HepG2 (cell line): ENCODE results near the gene LENEP. TPM values are rescaled to one million over a fixed set of nuclear protein-coding genes. Genes with fewer than 3 reads are reported as not detected.
A peak's percentile ranks its signal among the peaks of the same experiment; 100 is the strongest.

Experiments used
- ESRRA ChIP-seq: sonication (generic); formaldehyde crosslinking; IDR thresholded peaks from 2 replicates; pipeline ENCODE4 v1.5.1; 2020; ENCODE audit warnings: mild to moderate bottlenecking, low read depth, missing genetic modification reagents
- FOSL2 ChIP-seq: sonication (generic); formaldehyde crosslinking; IDR thresholded peaks from 2 replicates; pipeline ENCODE4 v1.4.0; 2020; ENCODE audit warnings: missing genetic modification reagents
- HMG20B ChIP-seq: conservative IDR thresholded peaks from 2 replicates; pipeline ENCODE4 v1.6.1; 2016; ENCODE audit warnings: missing genetic modification reagents, missing compliant biosample characterization
- HNRNPLL ChIP-seq: fragments of 200-400 bp; formaldehyde crosslinking; IDR thresholded peaks from 2 replicates; pipeline ENCODE4 v1.6.1; 2017; ENCODE audit warnings: mild to moderate bottlenecking, low read depth, low read length; ENCODE audit not compliant: poor library complexity, severe bottlenecking
- LCORL ChIP-seq, 2 experiments: fragments of 450-650 bp in 1 of 2; sonication (generic) in 1 of 2; formaldehyde crosslinking in 1 of 2; IDR thresholded peaks; 2 replicates each; pipeline versions ENCODE4 v1.5.0 to v1.6.1; 2017 to 2020; ENCODE audit warnings: antibody characterized with exemption in 1 of 2, missing genetic modification reagents in 1 of 2
- NFATC3 ChIP-seq: sonication (generic); formaldehyde crosslinking; IDR thresholded peaks from 2 replicates; pipeline ENCODE4 v1.5.1; 2020; ENCODE audit warnings: mild to moderate bottlenecking, missing genetic modification reagents
- ONECUT2 ChIP-seq: sonication (generic); formaldehyde crosslinking; IDR thresholded peaks from 2 replicates; pipeline ENCODE4 v1.4.0; 2020; ENCODE audit warnings: missing genetic modification reagents
- RFX5 ChIP-seq: IDR thresholded peaks from 2 replicates; pipeline ENCODE4 v1.6.1; 2011; ENCODE audit warnings: low read depth, low read length, improper control_type of control experiment
- SRF ChIP-seq: IDR thresholded peaks from 2 replicates; pipeline ENCODE4 v1.6.1; 2011; ENCODE audit warnings: mild to moderate bottlenecking, low read depth, low read length, moderate library complexity
- TCF12 ChIP-seq, 2 experiments: fragments of 450-650 bp in 1 of 2; sonication (generic) in 1 of 2; formaldehyde crosslinking in 1 of 2; IDR thresholded peaks; 2 replicates each; pipeline versions ENCODE4 v1.6.1 to v1.8.0; 2017 to 2022; ENCODE audit warnings: antibody characterized with exemption in 1 of 2, mild to moderate bottlenecking in 1 of 2, missing genetic modification reagents in 1 of 2, moderate library complexity in 1 of 2
- ZFYVE20 ChIP-seq: sonication (generic); formaldehyde crosslinking; IDR thresholded peaks from 2 replicates; pipeline ENCODE4 v1.8.0; 2023; ENCODE audit warnings: low read depth, mild to moderate bottlenecking, moderate library complexity, missing genetic modification reagents, borderline replicate concordance
- ZNF331 ChIP-seq: sonication (generic); formaldehyde crosslinking; IDR thresholded peaks from 2 replicates; pipeline ENCODE4 v1.4.0; 2020; ENCODE audit warnings: missing genetic modification reagents
- ZNF577 ChIP-seq: sonication (generic); formaldehyde crosslinking; IDR thresholded peaks from 2 replicates; pipeline ENCODE4 v1.4.0; 2020; ENCODE audit warnings: mild to moderate bottlenecking, low read depth, missing genetic modification reagents, borderline replicate concordance
- ZNF598 ChIP-seq: sonication (generic); formaldehyde crosslinking; IDR thresholded peaks from 2 replicates; pipeline ENCODE4 v1.5.1; 2020; ENCODE audit warnings: mild to moderate bottlenecking, missing genetic modification reagents, borderline replicate concordance
- ZNF619 ChIP-seq: sonication (generic); formaldehyde crosslinking; IDR thresholded peaks from 2 replicates; pipeline ENCODE4 v1.4.0; 2020; ENCODE audit warnings: mild to moderate bottlenecking, missing genetic modification reagents
- ZNF790 ChIP-seq: sonication (generic); formaldehyde crosslinking; IDR thresholded peaks from 2 replicates; pipeline ENCODE4 v1.8.0; 2022; ENCODE audit warnings: missing genetic modification reagents, mild to moderate bottlenecking, borderline replicate concordance
- ZNF879 ChIP-seq: sonication (generic); formaldehyde crosslinking; IDR thresholded peaks from 2 replicates; pipeline ENCODE4 v1.8.1; 2023; ENCODE audit warnings: missing genetic modification reagents
- polyA plus RNA-seq, 8 experiments: library from polyadenylated mRNA; depleted of rRNA in 3 of 8; stranded (reverse) in 7 of 8; unstranded in 1 of 8; fragments of >200 nt; fragmentation: Illumina TruSeq in 4 of 8; extraction: Trizol in 4 of 8; gene quantifications; 2 replicates each; pipeline versions ENCODE4 v1.2.1 to v1.2.3, GENCODE V29; 2011 to 2016; ENCODE audit warnings: low read depth in 4 of 8, missing spikeins in 1 of 8, mixed read lengths in 1 of 8; ENCODE audit not compliant: insufficient read depth in 1 of 8
- total RNA-seq, 5 experiments: library from RNA; depleted of rRNA; stranded (reverse); fragments of >200 nt; fragmentation: Illumina TruSeq; extraction: Trizol; gene quantifications; 2 replicates each; pipeline ENCODE4 v1.2.3, GENCODE V29; 2016; ENCODE audit warnings: low read depth in 1 of 5
- TF ChIP-seq, protein P1 (sequence below): sonication (generic); formaldehyde crosslinking; IDR thresholded peaks from 2 replicates; pipeline ENCODE4 v1.4.0; 2020; ENCODE audit warnings: missing genetic modification reagents
- TF ChIP-seq, protein P2 (sequence below): IDR thresholded peaks from 2 replicates; pipeline ENCODE4 v1.6.1; 2018; ENCODE audit warnings: missing genetic modification reagents, mild to moderate bottlenecking, missing compliant biosample characterization
- TF ChIP-seq, protein P3 (sequence below): sonication (generic); formaldehyde crosslinking; IDR thresholded peaks from 2 replicates; pipeline ENCODE4 v1.5.0; 2020; ENCODE audit warnings: mild to moderate bottlenecking, missing genetic modification reagents, moderate library complexity
- TF ChIP-seq, protein P4 (sequence below): sonication (generic); formaldehyde crosslinking; IDR thresholded peaks from 2 replicates; pipeline ENCODE4 v1.8.0; 2022; ENCODE audit warnings: missing genetic modification reagents, mild to moderate bottlenecking, borderline replicate concordance

The LENEP gene
- total and polyA plus RNA-seq, 2 of the 13 experiments (the other 11 are each of a cell fraction or from before 2014, with no cell fraction given) = 0.29 TPM; not detected in 1

DNA sequence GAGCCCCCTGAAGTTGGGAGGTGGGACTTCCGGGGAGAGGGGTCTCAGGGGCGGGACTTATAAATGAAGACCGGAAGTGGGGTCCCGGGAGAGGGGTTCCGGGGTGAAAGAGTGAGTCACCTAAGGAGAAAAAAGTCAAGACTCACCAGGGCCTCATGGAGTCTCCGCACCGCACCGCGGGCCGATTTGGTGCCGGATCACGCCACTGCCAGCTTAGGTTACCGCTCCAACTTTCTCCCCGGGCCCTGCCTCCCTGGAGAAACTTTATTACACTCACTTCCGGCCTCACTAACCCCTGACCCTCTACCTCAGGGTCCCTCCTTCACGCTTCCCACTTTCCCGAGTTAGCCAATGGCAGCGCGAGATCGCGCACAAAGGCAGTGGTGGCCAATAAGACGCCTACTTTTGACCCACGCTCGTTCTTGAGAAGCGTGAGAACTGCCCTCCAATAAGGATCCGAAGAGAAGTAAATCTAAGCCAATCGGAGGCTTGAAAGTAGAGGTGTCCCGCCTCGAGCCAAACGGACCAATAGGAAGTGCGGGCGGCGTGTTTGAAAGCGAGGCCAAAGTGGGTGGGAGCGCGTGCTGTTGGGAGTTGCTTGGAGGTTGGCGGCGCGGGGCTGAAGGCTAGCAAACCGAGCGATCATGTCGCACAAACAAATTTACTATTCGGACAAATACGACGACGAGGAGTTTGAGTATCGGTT is 19.1 kb upstream of the LENEP start, which contains the start of gene CKS1B (continued):
- TF ChIP-seq ESRRA (CRISPR knock-in tag) (no peak), LCORL (IDR thresholded peaks at IDR 0.05) (no peak), LCORL (CRISPR knock-in tag; IDR thresholded peaks at IDR 0.05) (0 out of 2 replicates have a peak, but pooled peaks have one; percentile 15), TCF12 (IDR thresholded peaks at IDR 0.05) (no peak), TCF12 (CRISPR knock-in tag; IDR thresholded peaks at IDR 0.05) (no peak), SRF (no peak), NFATC3 (CRISPR knock-in tag) (no peak; the same call in 1 of the 2 replicates), ZFYVE20 (no peak), HMG20B (CRISPR knock-in tag) (no peak), ZNF790 (no peak), ZNF598 (CRISPR knock-in tag) (peak; percentile 78; the same call in 1 of the 2 replicates), FOSL2 (CRISPR knock-in tag) (peak; percentile 80), ZNF879 (no peak), RFX5 (peak; percentile 70), ZNF577 (CRISPR knock-in tag) (no peak), HNRNPLL (no peak), ZNF619 (no peak), ZNF331 (CRISPR knock-in tag) (no peak), ONECUT2 (CRISPR knock-in tag) (no peak)
- TF ChIP-seq, protein P1, sequence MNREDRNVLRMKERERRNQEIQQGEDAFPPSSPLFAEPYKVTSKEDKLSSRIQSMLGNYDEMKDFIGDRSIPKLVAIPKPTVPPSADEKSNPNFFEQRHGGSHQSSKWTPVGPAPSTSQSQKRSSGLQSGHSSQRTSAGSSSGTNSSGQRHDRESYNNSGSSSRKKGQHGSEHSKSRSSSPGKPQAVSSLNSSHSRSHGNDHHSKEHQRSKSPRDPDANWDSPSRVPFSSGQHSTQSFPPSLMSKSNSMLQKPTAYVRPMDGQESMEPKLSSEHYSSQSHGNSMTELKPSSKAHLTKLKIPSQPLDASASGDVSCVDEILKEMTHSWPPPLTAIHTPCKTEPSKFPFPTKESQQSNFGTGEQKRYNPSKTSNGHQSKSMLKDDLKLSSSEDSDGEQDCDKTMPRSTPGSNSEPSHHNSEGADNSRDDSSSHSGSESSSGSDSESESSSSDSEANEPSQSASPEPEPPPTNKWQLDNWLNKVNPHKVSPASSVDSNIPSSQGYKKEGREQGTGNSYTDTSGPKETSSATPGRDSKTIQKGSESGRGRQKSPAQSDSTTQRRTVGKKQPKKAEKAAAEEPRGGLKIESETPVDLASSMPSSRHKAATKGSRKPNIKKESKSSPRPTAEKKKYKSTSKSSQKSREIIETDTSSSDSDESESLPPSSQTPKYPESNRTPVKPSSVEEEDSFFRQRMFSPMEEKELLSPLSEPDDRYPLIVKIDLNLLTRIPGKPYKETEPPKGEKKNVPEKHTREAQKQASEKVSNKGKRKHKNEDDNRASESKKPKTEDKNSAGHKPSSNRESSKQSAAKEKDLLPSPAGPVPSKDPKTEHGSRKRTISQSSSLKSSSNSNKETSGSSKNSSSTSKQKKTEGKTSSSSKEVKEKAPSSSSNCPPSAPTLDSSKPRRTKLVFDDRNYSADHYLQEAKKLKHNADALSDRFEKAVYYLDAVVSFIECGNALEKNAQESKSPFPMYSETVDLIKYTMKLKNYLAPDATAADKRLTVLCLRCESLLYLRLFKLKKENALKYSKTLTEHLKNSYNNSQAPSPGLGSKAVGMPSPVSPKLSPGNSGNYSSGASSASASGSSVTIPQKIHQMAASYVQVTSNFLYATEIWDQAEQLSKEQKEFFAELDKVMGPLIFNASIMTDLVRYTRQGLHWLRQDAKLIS (CRISPR knock-in tag) = no peak
- TF ChIP-seq, protein P2, sequence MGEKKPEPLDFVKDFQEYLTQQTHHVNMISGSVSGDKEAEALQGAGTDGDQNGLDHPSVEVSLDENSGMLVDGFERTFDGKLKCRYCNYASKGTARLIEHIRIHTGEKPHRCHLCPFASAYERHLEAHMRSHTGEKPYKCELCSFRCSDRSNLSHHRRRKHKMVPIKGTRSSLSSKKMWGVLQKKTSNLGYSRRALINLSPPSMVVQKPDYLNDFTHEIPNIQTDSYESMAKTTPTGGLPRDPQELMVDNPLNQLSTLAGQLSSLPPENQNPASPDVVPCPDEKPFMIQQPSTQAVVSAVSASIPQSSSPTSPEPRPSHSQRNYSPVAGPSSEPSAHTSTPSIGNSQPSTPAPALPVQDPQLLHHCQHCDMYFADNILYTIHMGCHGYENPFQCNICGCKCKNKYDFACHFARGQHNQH (CRISPR knock-in tag) = no peak
- TF ChIP-seq, protein P3, sequence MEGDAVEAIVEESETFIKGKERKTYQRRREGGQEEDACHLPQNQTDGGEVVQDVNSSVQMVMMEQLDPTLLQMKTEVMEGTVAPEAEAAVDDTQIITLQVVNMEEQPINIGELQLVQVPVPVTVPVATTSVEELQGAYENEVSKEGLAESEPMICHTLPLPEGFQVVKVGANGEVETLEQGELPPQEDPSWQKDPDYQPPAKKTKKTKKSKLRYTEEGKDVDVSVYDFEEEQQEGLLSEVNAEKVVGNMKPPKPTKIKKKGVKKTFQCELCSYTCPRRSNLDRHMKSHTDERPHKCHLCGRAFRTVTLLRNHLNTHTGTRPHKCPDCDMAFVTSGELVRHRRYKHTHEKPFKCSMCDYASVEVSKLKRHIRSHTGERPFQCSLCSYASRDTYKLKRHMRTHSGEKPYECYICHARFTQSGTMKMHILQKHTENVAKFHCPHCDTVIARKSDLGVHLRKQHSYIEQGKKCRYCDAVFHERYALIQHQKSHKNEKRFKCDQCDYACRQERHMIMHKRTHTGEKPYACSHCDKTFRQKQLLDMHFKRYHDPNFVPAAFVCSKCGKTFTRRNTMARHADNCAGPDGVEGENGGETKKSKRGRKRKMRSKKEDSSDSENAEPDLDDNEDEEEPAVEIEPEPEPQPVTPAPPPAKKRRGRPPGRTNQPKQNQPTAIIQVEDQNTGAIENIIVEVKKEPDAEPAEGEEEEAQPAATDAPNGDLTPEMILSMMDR (CRISPR knock-in tag) = no peak
- TF ChIP-seq, protein P4, sequence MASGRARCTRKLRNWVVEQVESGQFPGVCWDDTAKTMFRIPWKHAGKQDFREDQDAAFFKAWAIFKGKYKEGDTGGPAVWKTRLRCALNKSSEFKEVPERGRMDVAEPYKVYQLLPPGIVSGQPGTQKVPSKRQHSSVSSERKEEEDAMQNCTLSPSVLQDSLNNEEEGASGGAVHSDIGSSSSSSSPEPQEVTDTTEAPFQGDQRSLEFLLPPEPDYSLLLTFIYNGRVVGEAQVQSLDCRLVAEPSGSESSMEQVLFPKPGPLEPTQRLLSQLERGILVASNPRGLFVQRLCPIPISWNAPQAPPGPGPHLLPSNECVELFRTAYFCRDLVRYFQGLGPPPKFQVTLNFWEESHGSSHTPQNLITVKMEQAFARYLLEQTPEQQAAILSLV (CRISPR knock-in tag) = no peak; the same call in 1 of the 2 replicates
